HepG2 (cell line): ENCODE measurements around the gene DHFR. TPM values are rescaled to one million over a fixed set of nuclear protein-coding genes. Genes with fewer than 3 reads are reported as not detected.

ENCODE experiments used
- ATAC-seq: fragments of 200-7000 bp; cut with Tn5 transposase; 3 replicates; pipeline ENCODE4 v1.9.1; 2020; ENCODE audit warnings: mild to moderate bottlenecking, moderate library complexity
- BruUV-seq: library from RNA; stranded (reverse); fragments of 400-500 nt; replicated peaks from 2 replicates; lab custom pipeline; 2021; lab: Mats Ljungman, UMichigan
- CTCF ChIA-PET: fragments of 300-600 bp; formaldehyde crosslinking; extraction: SDS; loops from one replicate; lab custom pipeline; 2021; ENCODE audit warnings: low total read pairs, inconsistent platforms, low intra/inter-chr PET ratio; lab: Yijun Ruan, JAX
- POLR2A ChIA-PET: fragments of 350-600 bp; sonication (Branson Sonifier 250); formaldehyde crosslinking; loops from one replicate; lab custom pipeline; 2020; ENCODE audit warnings: antibody characterized with exemption, inconsistent platforms; lab: Yijun Ruan, JAX
- DNase-seq: peaks from one replicate; pipeline ENCODE4 v3.0.0-alpha.2; 2015; ENCODE audit warnings: low spot score
- FAIRE-seq: peaks from 3 replicates; lab custom pipeline; 2011; peaks lifted over from hg19 to GRCh38; lab: Jason Lieb, UNC
- H2AFZ ChIP-seq: one replicate; pipeline ENCODE4 v1.6.1; 2011; ENCODE audit warnings: low read length, inconsistent platforms
- H3K27ac ChIP-seq: fragments of 300-600 bp; 3 replicates; pipeline ENCODE4 v1.8.0; 2011; ENCODE audit warnings: mixed run types, mild to moderate bottlenecking, mixed read lengths, low read length, inconsistent platforms; ENCODE audit not compliant: insufficient read depth; ENCODE audit errors: extremely low read length
- H3K27me3 ChIP-seq, 2 experiments: fragments of 200-600 bp in 1 of 2; 2 replicates in 1 of 2; 3 replicates in 1 of 2; pipeline versions ENCODE4 v1.6.0 to v1.8.0; 2011; ENCODE audit warnings: low read length in 2 of 2, mild to moderate bottlenecking in 2 of 2, moderate library complexity in 2 of 2, inconsistent platforms in 1 of 2; ENCODE audit not compliant: insufficient read depth in 2 of 2, control insufficient read depth in 1 of 2
- H3K36me3 ChIP-seq, 2 experiments: fragments of 200-600 bp in 1 of 2; replicated peaks in 1 of 2; 2 replicates in 1 of 2; 3 replicates in 1 of 2; pipeline versions ENCODE4 v1.5.1 to v1.8.0; 2011; ENCODE audit warnings: low read length in 2 of 2, inconsistent platforms in 1 of 2; ENCODE audit not compliant: insufficient read depth in 2 of 2, control insufficient read depth in 1 of 2
- H3K4me1 ChIP-seq: 2 replicates; pipeline ENCODE4 v1.5.1; 2012; ENCODE audit warnings: low read length, inconsistent platforms; ENCODE audit not compliant: insufficient read depth
- H3K4me2 ChIP-seq: 2 replicates; pipeline ENCODE4 v1.6.0; 2011; ENCODE audit warnings: low read depth, low read length, inconsistent platforms
- H3K4me3 ChIP-seq, 3 experiments: fragments of 200-600 bp in 1 of 3; sonication (generic), shearing (Covaris generic) in 1 of 3; replicated peaks in 1 of 3; 2 replicates each; pipeline ENCODE4 v1.5.1; 2011 to 2016; ENCODE audit warnings: low read length in 3 of 3, inconsistent platforms in 2 of 3, low read depth in 2 of 3, mild to moderate bottlenecking in 2 of 3, control low read depth in 1 of 3, mixed read lengths in 1 of 3; ENCODE audit not compliant: insufficient read depth in 1 of 3
- H3K79me2 ChIP-seq: one replicate; pipeline ENCODE4 v1.6.1; 2011; ENCODE audit warnings: low read length, inconsistent platforms; ENCODE audit not compliant: insufficient read depth
- H3K9ac ChIP-seq: 2 replicates; pipeline ENCODE4 v1.6.0; 2011; ENCODE audit warnings: mild to moderate bottlenecking, low read depth, low read length, inconsistent platforms; ENCODE audit not compliant: insufficient read depth
- H3K9me3 ChIP-seq: 2 replicates; pipeline ENCODE4 v1.5.1; 2012; ENCODE audit warnings: mild to moderate bottlenecking, low read length
- H4K20me1 ChIP-seq: 2 replicates; pipeline ENCODE4 v1.6.0; 2011; ENCODE audit warnings: inconsistent platforms, mild to moderate bottlenecking, low read length, moderate library complexity; ENCODE audit not compliant: insufficient read depth
- CHCHD3 ChIP-seq: sonication (generic); formaldehyde crosslinking; IDR thresholded peaks from 2 replicates; pipeline ENCODE4 v1.8.0; 2022; ENCODE audit warnings: mild to moderate bottlenecking, missing genetic modification reagents, moderate library complexity
- GPN1 ChIP-seq: sonication (generic); formaldehyde crosslinking; IDR thresholded peaks from 2 replicates; pipeline ENCODE4 v1.5.1; 2020; ENCODE audit warnings: missing genetic modification reagents, borderline replicate concordance
- HDAC2 ChIP-seq: sonication (generic); formaldehyde crosslinking; IDR thresholded peaks from 2 replicates; pipeline ENCODE4 v1.4.0; 2020; ENCODE audit warnings: missing genetic modification reagents
- HOMEZ ChIP-seq: IDR thresholded peaks from 2 replicates; pipeline ENCODE4 v1.6.1; 2016; ENCODE audit warnings: low read depth
- HOXA3 ChIP-seq: sonication (generic); formaldehyde crosslinking; IDR thresholded peaks from 2 replicates; pipeline ENCODE4 v1.5.0; 2020; ENCODE audit warnings: missing genetic modification reagents
- KDM5B ChIP-seq: sonication (generic); formaldehyde crosslinking; IDR thresholded peaks from 2 replicates; pipeline ENCODE4 v1.4.0; 2020; ENCODE audit warnings: missing genetic modification reagents, mild to moderate bottlenecking, borderline replicate concordance
- MEIS2 ChIP-seq: sonication (generic); formaldehyde crosslinking; IDR thresholded peaks from 2 replicates; pipeline ENCODE4 v1.9.0; 2021; ENCODE audit warnings: mild to moderate bottlenecking, missing genetic modification reagents
- MTA1 ChIP-seq: sonication (generic); formaldehyde crosslinking; IDR thresholded peaks from 2 replicates; pipeline ENCODE4 v1.4.0; 2020; ENCODE audit warnings: missing genetic modification reagents, mild to moderate bottlenecking, borderline replicate concordance
- NR0B2 ChIP-seq: sonication (generic); formaldehyde crosslinking; IDR thresholded peaks from 2 replicates; pipeline ENCODE4 v1.4.0; 2020; ENCODE audit warnings: mild to moderate bottlenecking, missing genetic modification reagents
- PHF20 ChIP-seq: sonication (generic); formaldehyde crosslinking; IDR thresholded peaks from 2 replicates; pipeline ENCODE4 v1.5.0; 2020; ENCODE audit warnings: mild to moderate bottlenecking, missing genetic modification reagents
- RARA ChIP-seq: IDR thresholded peaks from 2 replicates; pipeline ENCODE4 v1.6.1; 2016; ENCODE audit warnings: missing genetic modification reagents, missing compliant biosample characterization
- SOX13 ChIP-seq, 3 experiments: fragments of 450-650 bp in 1 of 3; sonication (generic) in 1 of 3; formaldehyde crosslinking in 1 of 3; IDR thresholded peaks in 2 of 3; conservative IDR thresholded peaks in 1 of 3; 2 replicates each; pipeline versions ENCODE4 v1.5.0 to v1.6.1; 2016 to 2020; ENCODE audit warnings: antibody characterized with exemption in 1 of 3, mild to moderate bottlenecking in 1 of 3, missing compliant biosample characterization in 1 of 3, missing genetic modification reagents in 1 of 3, moderate library complexity in 1 of 3
- ZBTB21 ChIP-seq: sonication (generic); formaldehyde crosslinking; IDR thresholded peaks from 2 replicates; pipeline ENCODE4 v1.4.0; 2020; ENCODE audit warnings: missing genetic modification reagents
- ZFP82 ChIP-seq: sonication (generic); formaldehyde crosslinking; IDR thresholded peaks from 2 replicates; pipeline ENCODE4 v1.5.1; 2020; ENCODE audit warnings: mild to moderate bottlenecking, missing genetic modification reagents, borderline replicate concordance
- ZMAT3 ChIP-seq: sonication (generic); formaldehyde crosslinking; conservative IDR thresholded peaks from 2 replicates; pipeline ENCODE4 v1.7.0; 2021; ENCODE audit warnings: missing genetic modification reagents
- ZNF18 ChIP-seq: sonication (generic); formaldehyde crosslinking; IDR thresholded peaks from 2 replicates; pipeline ENCODE4 v1.8.0; 2022; ENCODE audit warnings: mild to moderate bottlenecking, missing genetic modification reagents; ENCODE audit not compliant: insufficient replicate concordance
- ZSCAN22 ChIP-seq: sonication (generic); formaldehyde crosslinking; IDR thresholded peaks from 2 replicates; pipeline ENCODE4 v1.4.0; 2020; ENCODE audit warnings: mild to moderate bottlenecking, missing genetic modification reagents
- WGBS: methylation state at CpG from one replicate; pipeline ENCODE4 v1.1.6; 2017; ENCODE audit warnings: low lambda C conversion rate; 5-methylcytosine and 5-hydroxymethylcytosine counted together
- in situ Hi-C: cut with HindIII; loops from 2 replicates; pipeline ENCODE4 v1.10.0; 2017; ENCODE audit warnings: low pct_unique_long_range_greater_than_20kb; ENCODE audit not compliant: extremely low pct_ligation_motif_present
- intact Hi-C: fragments of 100-400 bp; cut with micrococcal nuclease; formaldehyde crosslinking; loops from one replicate; pipeline ENCODE4 v1.10.0; 2022; ENCODE audit not compliant: unreplicated experiment
- polyA plus RNA-seq, 8 experiments: library from polyadenylated mRNA; depleted of rRNA in 3 of 8; stranded (reverse) in 7 of 8; unstranded in 1 of 8; fragments of >200 nt; fragmentation: Illumina TruSeq in 4 of 8; extraction: Trizol in 4 of 8; gene quantifications; 2 replicates each; pipeline versions ENCODE4 v1.2.1 to v1.2.3, GENCODE V29; 2011 to 2016; ENCODE audit warnings: low read depth in 4 of 8, missing spikeins in 1 of 8, mixed read lengths in 1 of 8; ENCODE audit not compliant: insufficient read depth in 1 of 8
- total RNA-seq, 5 experiments: library from RNA; depleted of rRNA; stranded (reverse); fragments of >200 nt; fragmentation: Illumina TruSeq; extraction: Trizol; gene quantifications; 2 replicates each; pipeline ENCODE4 v1.2.3, GENCODE V29; 2016; ENCODE audit warnings: low read depth in 1 of 5

The DHFR gene
- total and polyA plus RNA-seq, 2 of the 13 experiments (the other 11 are each of a cell fraction or from before 2014, with no cell fraction given) = 22.8 to 59.0 TPM

GRCh38 chr5:80654391-80655230, at the start of gene DHFR, which contains the start of gene MSH3 (continued):
- TF ChIP-seq ZMAT3 (peak; percentile 58), CHCHD3 (peak; percentile 11; the same call in 1 of the 2 replicates), MEIS2 (CRISPR knock-in tag) (no peak; the same call in 1 of the 2 replicates), HOXA3 (CRISPR knock-in tag) (0 out of 2 replicates have a peak, but pooled peaks have one; percentile 40), NR0B2 (CRISPR knock-in tag) (no peak)

- Histone ChIP-seq H2AFZ (no peak overlapping the region), H3K4me1 (peaks cover 8% of the 10 kb centered on the region; the same call in 1 of the 2 replicates), H3K9ac (no peak overlapping the region), H3K4me2 (no peak overlapping the region), H3K27ac (no peak overlapping the region), H3K4me3 (no peak overlapping the region), H3K27me3 (no peaks in the 10 kb centered on the region), H3K36me3 (peaks cover 2 to 20% of the 10 kb centered on the region in 2 experiments; a peak in 3 of 5 replicates), H3K79me2 (no peaks in the 10 kb centered on the region), H4K20me1 (no peaks in the 10 kb centered on the region), H3K9me3 (no peaks in the 10 kb centered on the region)
- no peak for FAIRE-seq
- in situ Hi-C loops (loop anchor here (25.0 kb wide), 1 partner anchor 483 kb away; no protein-coding TSS in a partner anchor), intact Hi-C loops (no loop called here)
- no peak for DNase-seq
- ChIA-PET CTCF (no interaction called here), POLR2A (interaction anchor here (0.5 kb wide), 1 partner anchor 80 kb away, joined by 3 read pairs; no protein-coding TSS in a partner anchor)
- TF ChIP-seq PHF20 (CRISPR knock-in tag) (no peak), MTA1 (CRISPR knock-in tag) (no peak), GPN1 (CRISPR knock-in tag) (no peak), ZBTB21 (CRISPR knock-in tag) (no peak), ZFP82 (CRISPR knock-in tag) (no peak), HDAC2 (CRISPR knock-in tag) (no peak), KDM5B (CRISPR knock-in tag) (no peak), ZSCAN22 (CRISPR knock-in tag) (no peak), HOMEZ (CRISPR knock-in tag) (no peak), ZNF18 (no peak), RARA (CRISPR knock-in tag) (no peak), SOX13 (IDR thresholded peaks at IDR 0.05) (no peak), SOX13 (CRISPR knock-in tag; conservative IDR thresholded peaks at IDR 0.05 in 1 of 2, IDR thresholded peaks at IDR 0.05 in 1 of 2) (no peak)
- no peak for ATAC-seq
- BruUV-seq = no TSS peak
- 91% methylated on average over 1 of the region's 1 CpG for whole genome bisulfite sequencing
Observed at GRCh38 chr5:80704221-80704620, 49.4 kb upstream of the DHFR start.
